A549 (cell line): ENCODE measurements around the gene RHO. TPM values are rescaled to one million over a fixed set of nuclear protein-coding genes. Genes with fewer than 3 reads are reported as not detected.
"Not testable (repeated sequence)": the region's sequence is repeated elsewhere in the genome, so short reads cannot be mapped to it uniquely, and the experiment has no call there.

Experiments
- ATAC-seq, 2 experiments: fragments of 200-7000 bp in 1 of 2; fragments of >200 bp in 1 of 2; cut with Nextera tagmentation in 1 of 2; cut with Tn5 transposase in 1 of 2; 3 replicates each; pipeline versions ENCODE4 v1.8.0 to v1.9.1; 2018 to 2020; ENCODE audit warnings: mild to moderate bottlenecking in 1 of 2, moderate library complexity in 1 of 2
- CTCF ChIA-PET: fragments of 300-600 bp; sonication (Branson Sonifier 250); formaldehyde crosslinking; extraction: SDS; loops from one replicate; lab custom pipeline; 2021; ENCODE audit warnings: antibody characterized with exemption, inconsistent platforms; lab: Yijun Ruan, JAX
- POLR2A ChIA-PET: fragments of 350-600 bp; formaldehyde crosslinking; extraction: SDS; loops from one replicate; lab custom pipeline; 2021; ENCODE audit warnings: antibody characterized with exemption, inconsistent platforms; lab: Yijun Ruan, JAX
- DNase-seq, 2 experiments: peaks; one replicate each; pipeline versions ENCODE4 v3.0.0 to v3.0.0-alpha.2; 2011 to 2016; ENCODE audit warnings: low read depth in 1 of 2, low spot score in 1 of 2
- FAIRE-seq: peaks from 2 replicates; lab custom pipeline; 2011; peaks lifted over from hg19 to GRCh38; lab: Jason Lieb, UNC
- H3K27ac ChIP-seq, 2 experiments: fragments of >200 bp; sonication (Bioruptor Twin); formaldehyde crosslinking; 3 replicates each; pipeline ENCODE4 v1.5.1; 2016 to 2017
- H3K4me1 ChIP-seq: fragments of >200 bp; sonication (Bioruptor Twin); formaldehyde crosslinking; 3 replicates; pipeline ENCODE4 v1.6.1; 2016
- H3K4me2 ChIP-seq: fragments of >200 bp; sonication (Bioruptor Twin); formaldehyde crosslinking; 3 replicates; pipeline ENCODE4 v1.6.1; 2016
- H3K4me3 ChIP-seq: fragments of >200 bp; sonication (Bioruptor Twin); formaldehyde crosslinking; 3 replicates; pipeline ENCODE4 v1.5.1; 2016
- H3K9me3 ChIP-seq: fragments of >200 bp; sonication (Bioruptor Twin); formaldehyde crosslinking; 3 replicates; pipeline ENCODE4 v1.6.1; 2016
- ATOH8 ChIP-seq: fragments of 250-450 bp; sonication (Bioruptor Pico); IDR thresholded peaks from 2 replicates; pipeline ENCODE4 v1.5.0; 2020; ENCODE audit warnings: low read depth, mild to moderate bottlenecking, moderate library complexity
- CEBPB ChIP-seq, 2 experiments: fragments of >200 bp in 1 of 2; sonication (Bioruptor Twin) in 1 of 2; formaldehyde crosslinking in 1 of 2; IDR thresholded peaks; 2 replicates each; pipeline ENCODE4 v1.6.1; 2012 to 2016
- E2F6 ChIP-seq: IDR thresholded peaks from 2 replicates; pipeline ENCODE4 v1.6.1; 2012; ENCODE audit warnings: low read depth, borderline replicate concordance
- FOSB ChIP-seq: fragments of 250-450 bp; sonication (Bioruptor Pico); IDR thresholded peaks from 2 replicates; pipeline ENCODE4 v1.5.0; 2020; ENCODE audit warnings: mild to moderate bottlenecking, moderate library complexity
- HDAC2 ChIP-seq: fragments of 200-600 bp; sonication (generic); IDR thresholded peaks from 2 replicates; pipeline ENCODE4 v1.6.1; 2016
- JUNB ChIP-seq: fragments of >200 bp; sonication (Bioruptor Twin); formaldehyde crosslinking; IDR thresholded peaks from 2 replicates; pipeline ENCODE4 v1.6.1; 2016
- MAFK ChIP-seq: fragments of 450-650 bp; IDR thresholded peaks from 2 replicates; pipeline ENCODE4 v1.6.1; 2014; ENCODE audit not compliant: partially characterized antibody
- MYC ChIP-seq: IDR thresholded peaks from 2 replicates; pipeline ENCODE4 v1.6.1; 2012; ENCODE audit warnings: mild to moderate bottlenecking, inconsistent platforms, low read length, improper control_type of control experiment, borderline replicate concordance
- PHF8 ChIP-seq: fragments of 200-600 bp; sonication (generic); IDR thresholded peaks from 2 replicates; pipeline ENCODE4 v1.6.1; 2016; ENCODE audit warnings: low read depth, mild to moderate bottlenecking, antibody characterized with exemption, moderate library complexity, borderline replicate concordance
- ZSCAN20 ChIP-seq: fragments of 250-450 bp; sonication (Bioruptor Pico); IDR thresholded peaks from 2 replicates; pipeline ENCODE4 v1.8.0; 2022; ENCODE audit warnings: mild to moderate bottlenecking, moderate library complexity
- WGBS: methylation state at CpG from one replicate; pipeline ENCODE4 v1.1.6; 2017; ENCODE audit errors: missing lambda C conversion rate; 5-methylcytosine and 5-hydroxymethylcytosine counted together
- polyA plus RNA-seq, 4 experiments: library from polyadenylated mRNA; depleted of rRNA in 3 of 4; stranded (reverse); fragments of >200 nt; fragmentation: RNase III in 1 of 4; extraction: RNeasy Plus Mini Kit Qiagen cat#74134 plus additional on column Dnase treatment in 1 of 4; gene quantifications; 2 replicates in 3 of 4; 3 replicates in 1 of 4; pipeline ENCODE4 v1.2.3, GENCODE V29; 2011 to 2017

The RHO gene
- polyA plus RNA-seq, 2 of the 4 experiments (the other 2 are of a cell fraction): 0.04 TPM; not detected in 1

DNA sequence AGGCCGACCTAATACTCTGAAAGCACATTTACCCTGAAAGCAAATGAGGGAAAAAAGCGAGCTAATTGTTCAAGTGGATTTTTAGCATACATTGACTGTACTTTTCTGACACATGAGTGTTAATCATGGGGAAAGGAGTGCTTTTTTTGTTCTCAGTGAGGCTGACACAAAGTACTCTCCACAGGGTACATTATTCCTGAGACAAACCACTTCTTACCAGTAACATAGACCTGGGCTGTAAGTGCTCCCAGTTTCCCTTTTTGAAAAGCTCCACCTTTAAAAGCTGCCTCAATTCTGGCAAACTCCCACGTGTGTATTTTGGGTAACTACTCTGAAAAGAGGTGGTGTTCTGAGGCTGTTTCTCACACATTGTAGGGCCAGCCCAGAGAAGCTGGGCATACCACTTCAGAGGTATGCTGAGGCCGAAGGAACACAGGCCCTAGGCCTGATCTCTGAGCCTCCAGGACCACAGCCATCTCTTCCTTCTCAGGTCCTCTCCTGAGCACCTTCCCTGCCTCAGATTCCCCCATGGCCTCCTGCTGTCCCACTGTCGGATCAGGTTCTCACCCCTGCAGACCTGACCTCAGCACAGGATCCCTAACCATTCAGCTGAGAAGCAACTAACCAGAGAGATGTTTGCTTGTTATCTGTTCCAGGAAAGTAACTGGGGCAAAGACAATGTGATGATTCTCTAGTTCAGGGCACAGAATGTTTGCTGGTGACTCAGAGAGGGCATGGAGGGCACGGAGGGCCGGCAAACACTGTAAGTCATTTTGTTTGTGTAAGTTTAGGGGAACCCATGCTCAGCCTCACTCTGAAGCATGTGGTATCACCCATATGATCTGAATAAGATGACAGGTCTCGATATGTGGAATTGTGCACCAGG, 29.6 kb upstream of the RHO start:
- H3K4me3 ChIP-seq, H3K9me3 ChIP-seq, CTCF ChIA-PET, POLR2A ChIA-PET, DNase-seq: not testable (repeated sequence)
- H3K4me2 ChIP-seq: peak overlapping the region; percentile 62
- H3K27ac ChIP-seq: peak overlapping the region; percentile 84 to 92
- WGBS: 35% methylated on average over 8 of the region's 8 CpGs
- peak in 1 of 2 experiments; percentile 47; a peak in 3 of 6 replicates for ATAC-seq
- FAIRE-seq: peak; percentile 39
- H3K4me1 ChIP-seq: peaks cover 61% of the 10 kb centered on the region

- peak overlapping the region; percentile 84 to 92 for H3K27ac ChIP-seq
- FAIRE-seq, H3K9me3 ChIP-seq, POLR2A ChIA-PET, H3K4me3 ChIP-seq, CTCF ChIA-PET, DNase-seq, ATAC-seq: not testable (repeated sequence)
- peaks cover 52% of the 10 kb centered on the region for H3K4me1 ChIP-seq
- H3K4me2 ChIP-seq: peak overlapping the region; percentile 62; the same call in 1 of the 3 replicates
- 99% methylated on average over 9 of the region's 14 CpGs for WGBS
These were observed 28.7 kb upstream of the RHO start for GRCh38 chr3:129499604-129500333.

GRCh38 chr3:129500334-129500658, 28.1 kb upstream of the RHO start:
- no peak overlapping the region for H3K4me3 ChIP-seq
- no peak for ATAC-seq
- TF ChIP-seq PHF8: no peak
- TF ChIP-seq, all 56 proteins: peak for 0
- FAIRE-seq: no peak
- DNase-seq: no peak
- 96% methylated on average over 5 of the region's 5 CpGs for WGBS
- POLR2A ChIA-PET: no interaction called here
- Histone ChIP-seq H3K4me1 (peaks cover 50% of the 10 kb centered on the region), H3K4me2 (no peak overlapping the region), H3K27ac (peak overlapping the region; percentile 84 to 92; a peak in 3 of 6 replicates), H3K9me3 (no peaks in the 10 kb centered on the region)
- CTCF ChIA-PET: no interaction called here

- Histone ChIP-seq H3K4me1 (peaks cover 37% of the 10 kb centered on the region), H3K4me3 (no peak overlapping the region), H3K27ac (no peak overlapping the region), H3K9me3 (no peaks in the 10 kb centered on the region), H3K4me2 (no peak overlapping the region)
- no peak for TF ChIP-seq CEBPB (IDR thresholded peaks at IDR 0.05)
- no peak for TF ChIP-seq ATOH8 (CRISPR knock-in tag)
- no peak for TF ChIP-seq FOSB
- no peak for TF ChIP-seq JUNB
- no peak for TF ChIP-seq MYC
- no peak for TF ChIP-seq ZSCAN20 (CRISPR knock-in tag)
- TF ChIP-seq MAFK: peak; percentile 48
- ChIA-PET CTCF (interaction anchor here (1.5 kb wide), 1 partner anchor 433 kb away, joined by 3 read pairs; no protein-coding TSS in a partner anchor), POLR2A (no interaction called here)
- ATAC-seq: no peak
- 91% methylated on average over 5 of the region's 5 CpGs for WGBS
- DNase-seq: no peak
- FAIRE-seq: no peak
These were observed 26.8 kb upstream of the RHO start for GRCh38 chr3:129501630-129502029.

DNA sequence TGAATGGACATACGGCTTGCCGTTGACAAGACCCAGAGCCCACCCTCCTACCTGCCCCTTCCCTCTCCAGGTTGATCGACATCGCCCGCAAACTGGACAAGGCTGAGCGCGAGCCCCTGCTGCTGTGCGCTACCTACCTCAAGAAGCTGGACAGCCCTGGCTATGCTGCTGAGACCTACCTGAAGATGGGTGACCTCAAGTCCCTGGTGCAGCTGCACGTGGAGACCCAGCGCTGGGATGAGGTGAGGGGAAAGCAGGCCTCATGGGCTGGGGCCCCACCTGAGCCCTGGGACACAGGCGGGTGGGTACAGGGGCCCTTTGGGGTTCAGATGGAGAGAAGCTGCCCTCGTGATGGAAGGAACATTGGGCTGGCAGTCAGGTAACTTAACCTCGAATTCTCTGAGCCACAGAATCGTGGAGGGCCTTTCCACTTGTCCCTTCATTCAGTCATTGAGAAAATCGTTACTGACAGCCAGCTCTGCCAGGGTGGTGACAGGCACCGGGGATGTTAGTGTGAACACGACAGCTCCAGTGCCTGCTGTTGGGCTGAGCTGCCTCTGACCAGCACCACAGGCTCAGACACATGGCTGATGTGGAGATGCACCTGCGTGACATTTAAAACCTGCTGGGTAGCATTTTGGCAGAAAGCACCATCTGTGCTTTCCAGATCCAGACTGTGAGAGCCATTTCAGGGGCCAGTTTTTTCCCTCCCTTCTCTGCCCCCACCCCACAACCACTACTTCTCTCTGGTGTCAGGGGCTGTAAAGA, 25.6 kb upstream of the RHO start:
- TF ChIP-seq E2F6 (no peak), HDAC2 (no peak)
- Histone ChIP-seq H3K4me3 (no peak overlapping the region), H3K9me3 (no peaks in the 10 kb centered on the region), H3K4me2 (no peak overlapping the region), H3K4me1 (peaks cover 25% of the 10 kb centered on the region), H3K27ac (no peak overlapping the region)
- POLR2A ChIA-PET: no interaction called here
- FAIRE-seq (no peak), ATAC-seq (no peak), DNase-seq (no peak)
- WGBS: 79% methylated on average over 8 of the region's 18 CpGs
- CTCF ChIA-PET: interaction anchor here (0.9 to 1.5 kb wide), 2 partner anchors 13 to 431 kb away, joined by 3 to 5 read pairs; no protein-coding TSS in a partner anchor
